Keratinocyte (primary cell): Measurements from ENCODE around the gene CERKL. TPM values are rescaled to one million over a fixed set of nuclear protein-coding genes. Genes with fewer than 3 reads are reported as not detected.

Experiments
- DNase-seq: peaks from one replicate; pipeline ENCODE4 v3.0.0-alpha.2; 2011; ENCODE audit warnings: low read depth, missing footprints, low spot score
- FAIRE-seq: peaks from 2 replicates; lab custom pipeline; 2011; peaks lifted over from hg19 to GRCh38; lab: Jason Lieb, UNC
- H2AFZ ChIP-seq: 2 replicates; pipeline ENCODE4 v1.6.0; 2012; ENCODE audit warnings: low read length, control low read depth, inconsistent platforms; ENCODE audit not compliant: control insufficient read depth
- H3K27ac ChIP-seq: 2 replicates; pipeline ENCODE4 v1.5.1; 2011; ENCODE audit warnings: low read length; ENCODE audit not compliant: control insufficient read depth, insufficient read depth
- H3K27me3 ChIP-seq: 3 replicates; pipeline ENCODE4 v1.6.0; 2011; ENCODE audit warnings: low read length; ENCODE audit not compliant: control insufficient read depth, insufficient read depth; ENCODE audit errors: extremely low read depth
- H3K36me3 ChIP-seq, 2 experiments: 2 replicates in 1 of 2; 3 replicates in 1 of 2; pipeline ENCODE4 v1.5.1; 2011; ENCODE audit warnings: low read length in 2 of 2, mild to moderate bottlenecking in 1 of 2; ENCODE audit not compliant: control insufficient read depth in 2 of 2, insufficient read depth in 2 of 2; ENCODE audit errors: extremely low read depth in 1 of 2
- H3K4me1 ChIP-seq: 3 replicates; pipeline ENCODE4 v1.5.1; 2011; ENCODE audit warnings: low read length; ENCODE audit not compliant: control insufficient read depth, insufficient read depth; ENCODE audit errors: extremely low read depth
- H3K4me2 ChIP-seq: 3 replicates; pipeline ENCODE4 v1.6.0; 2011; ENCODE audit warnings: low read depth, low read length; ENCODE audit not compliant: control insufficient read depth, insufficient read depth; ENCODE audit errors: extremely low read depth
- H3K4me3 ChIP-seq, 3 experiments: fragments of 200-600 bp in 1 of 3; sonication (generic) in 1 of 3; 2 replicates in 2 of 3; 3 replicates in 1 of 3; pipeline ENCODE4 v1.5.1; 2011 to 2016; ENCODE audit warnings: low read length in 3 of 3, mild to moderate bottlenecking in 3 of 3, control low read depth in 2 of 3, inconsistent platforms in 1 of 3, low read depth in 1 of 3, mixed read lengths in 1 of 3, mixed run types in 1 of 3, moderate library complexity in 1 of 3; ENCODE audit not compliant: control insufficient read depth in 2 of 3, insufficient read depth in 2 of 3; ENCODE audit errors: extremely low read depth in 1 of 3
- H3K79me2 ChIP-seq: 2 replicates; pipeline ENCODE4 v1.6.0; 2012; ENCODE audit warnings: low read length; ENCODE audit not compliant: control insufficient read depth, insufficient read depth
- H3K9ac ChIP-seq: 3 replicates; pipeline ENCODE4 v1.6.0; 2011; ENCODE audit warnings: low read length; ENCODE audit not compliant: control insufficient read depth, insufficient read depth; ENCODE audit errors: extremely low read depth
- H3K9me1 ChIP-seq: 3 replicates; pipeline ENCODE4 v1.6.0; 2011; ENCODE audit warnings: low read length; ENCODE audit not compliant: control insufficient read depth, insufficient read depth; ENCODE audit errors: extremely low read depth
- H3K9me3 ChIP-seq: 2 replicates; pipeline ENCODE4 v1.5.1; 2012; ENCODE audit warnings: low read depth, low read length; ENCODE audit not compliant: control insufficient read depth
- H4K20me1 ChIP-seq: 3 replicates; pipeline ENCODE4 v1.6.0; 2011; ENCODE audit warnings: low read length; ENCODE audit not compliant: control insufficient read depth, insufficient read depth; ENCODE audit errors: extremely low read depth
- CTCF ChIP-seq, 3 experiments: IDR thresholded peaks in 1 of 3; conservative IDR thresholded peaks in 1 of 3; optimal IDR thresholded peaks in 1 of 3; 2 replicates in 2 of 3; 3 replicates in 1 of 3; pipeline versions ENCODE3 to v1.5.1; 2011; ENCODE audit warnings: low read length in 3 of 3, mild to moderate bottlenecking in 3 of 3, moderate library complexity in 2 of 3, control low read depth in 1 of 3, inconsistent platforms in 1 of 3; ENCODE audit not compliant: insufficient read depth in 2 of 3; ENCODE audit errors: extremely low read depth in 1 of 3
- EZH2 ChIP-seq: IDR thresholded peaks from one replicate; pipeline ENCODE4 v1.6.1; 2012; ENCODE audit warnings: inconsistent platforms, mild to moderate bottlenecking, low read length, moderate library complexity
- dilution Hi-C: fragments of 300-500 bp; cut with MboI; formaldehyde crosslinking; loops from one replicate; pipeline ENCODE4 v1.7.0; 2020; ENCODE audit warnings: low sequenced_read_pairs; ENCODE audit not compliant: extremely low pct_ligation_motif_present
- polyA plus RNA-seq, 5 experiments: library from polyadenylated mRNA; depleted of rRNA in 3 of 5; stranded (reverse) in 3 of 5; stranded (forward) in 1 of 5; unstranded in 1 of 5; fragments of >200 nt; gene quantifications; 1 replicate in 1 of 5; 2 replicates in 3 of 5; 3 replicates in 1 of 5; pipeline versions ENCODE4 v1.2.1 to v1.2.3, GENCODE V29; 2011 to 2012; ENCODE audit warnings: missing spikeins in 2 of 5, low read depth in 1 of 5, low replicate concordance in 1 of 5

CERKL gene
- polyA plus RNA-seq, 1 donor (not counting 4 experiments of a cell fraction or from before 2014, with no cell fraction given): 0.03 TPM

GRCh38 chr2:181690860-181691259 is 34.0 kb upstream of the CERKL start:
- Histone ChIP-seq H3K9me3 (no peaks in the 10 kb centered on the region), H2AFZ (no peak overlapping the region), H3K4me3 (no peak overlapping the region), H3K4me2 (no peak overlapping the region), H3K79me2 (no peaks in the 10 kb centered on the region), H3K9ac (no peak overlapping the region), H4K20me1 (no peaks in the 10 kb centered on the region), H3K36me3 (no peaks in the 10 kb centered on the region), H3K27me3 (peaks cover 25% of the 10 kb centered on the region), H3K27ac (no peak overlapping the region), H3K4me1 (no peaks in the 10 kb centered on the region), H3K9me1 (no peaks in the 10 kb centered on the region)
- no peak for TF ChIP-seq EZH2
- no peak for TF ChIP-seq CTCF (optimal IDR thresholded peaks at IDR 0.05 in 1 of 3, IDR thresholded peaks at IDR 0.05 in 1 of 3, conservative IDR thresholded peaks at IDR 0.05 in 1 of 3; ENCODE audit: extremely low read depth in 1 of 3, insufficient read depth in 2 of 3, low read length in 3 of 3)
- no peak for DNase-seq
- dilution Hi-C loops: no loop called here
- FAIRE-seq: no peak

DNA sequence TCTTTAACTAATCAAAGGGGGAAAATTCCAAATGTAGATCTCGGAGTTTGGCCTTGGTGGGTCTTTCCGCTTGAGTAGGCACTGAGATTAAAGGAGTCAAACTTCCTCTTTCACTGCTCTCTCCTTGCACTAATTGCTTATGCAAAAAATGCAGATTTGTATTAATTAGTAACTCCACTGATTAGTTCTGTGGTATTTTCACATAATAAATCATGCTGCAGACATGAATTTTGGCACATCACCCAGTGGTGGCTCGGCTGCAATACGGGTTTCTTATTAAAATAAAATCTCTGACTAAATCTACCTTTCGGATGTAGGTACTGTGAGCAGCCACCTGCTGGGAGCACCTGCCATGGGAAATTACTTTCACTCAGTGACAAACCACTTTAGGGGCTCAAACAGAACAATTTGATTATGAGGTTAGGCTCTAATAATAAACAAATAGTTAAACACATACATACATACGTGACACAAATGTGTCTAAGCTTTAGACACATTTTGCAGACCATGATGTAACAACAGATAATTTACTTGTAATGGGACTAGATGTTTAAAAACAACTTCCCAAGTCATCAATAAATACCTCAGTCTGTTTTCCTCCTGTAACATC is 29.8 kb upstream of the CERKL start:
- FAIRE-seq: no peak

More for the DNA sequence above, 29.8 kb upstream of the CERKL start:
- Histone ChIP-seq H3K9me1 (no peaks in the 10 kb centered on the region), H4K20me1 (no peaks in the 10 kb centered on the region), H2AFZ (no peak overlapping the region), H3K27ac (no peak overlapping the region), H3K36me3 (no peaks in the 10 kb centered on the region), H3K4me3 (no peak overlapping the region), H3K79me2 (no peaks in the 10 kb centered on the region), H3K4me2 (no peak overlapping the region), H3K9me3 (no peaks in the 10 kb centered on the region), H3K9ac (no peak overlapping the region), H3K27me3 (peaks cover 61% of the 10 kb centered on the region), H3K4me1 (no peaks in the 10 kb centered on the region)
- dilution Hi-C loops: no loop called here
- no peak for DNase-seq
- TF ChIP-seq EZH2 (no peak), CTCF (optimal IDR thresholded peaks at IDR 0.05 in 1 of 3, IDR thresholded peaks at IDR 0.05 in 1 of 3, conservative IDR thresholded peaks at IDR 0.05 in 1 of 3; ENCODE audit: extremely low read depth in 1 of 3, insufficient read depth in 2 of 3, low read length in 3 of 3) (no peak)
